ENCODE data around the gene METTL8. TPM values are rescaled to one million over a fixed set of nuclear protein-coding genes. Genes with fewer than 3 reads are reported as not detected.

The METTL8 gene
- total RNA-seq, 1 donor from 2014 or later: 16.5 TPM

GRCh38 chr2:171316220-171316619 lies 117.6 kb downstream of the METTL8 start:
- intact Hi-C loops (cut with micrococcal nuclease): loop anchor here (5.0 to 10.0 kb wide), 2 partner anchors 71 to 154 kb away; partner anchors contain the start of gene TLK1

GRCh38 chr2:171315781-171316180 lies 118.0 kb downstream of the METTL8 start:
- intact Hi-C loops (cut with micrococcal nuclease): loop anchor here (5.0 to 10.0 kb wide), 2 partner anchors 71 to 153 kb away; partner anchors contain the start of gene TLK1

GRCh38 chr2:171312182-171312581 lies 121.6 kb downstream of the METTL8 start:
- intact Hi-C loops (cut with micrococcal nuclease): loop anchor here (10.0 kb wide), 1 partner anchor 67 kb away; no protein-coding TSS in a partner anchor

GRCh38 chr2:171311589-171311988 lies 122.2 kb downstream of the METTL8 start:
- intact Hi-C loops (cut with micrococcal nuclease): loop anchor here (10.0 kb wide), 1 partner anchor 67 kb away; no protein-coding TSS in a partner anchor

GRCh38 chr2:171310889-171311288 lies 122.9 kb downstream of the METTL8 start:
- intact Hi-C loops (cut with micrococcal nuclease): loop anchor here (10.0 kb wide), 1 partner anchor 66 kb away; no protein-coding TSS in a partner anchor

- intact Hi-C loops (cut with micrococcal nuclease): loop anchor here (10.0 kb wide), 1 partner anchor 65 kb away; no protein-coding TSS in a partner anchor
Measured at GRCh38 chr2:171309455-171310286, 124.1 kb downstream of the METTL8 start.

GRCh38 chr2:171308280-171309054 lies 125.3 kb downstream of the METTL8 start:
- intact Hi-C loops (cut with micrococcal nuclease): no loop called here

- intact Hi-C loops (cut with micrococcal nuclease): no loop called here
Measured at GRCh38 chr2:171307560-171307959, 126.2 kb downstream of the METTL8 start.

GRCh38 chr2:171297956-171298355 lies 135.8 kb downstream of the METTL8 start:
- intact Hi-C loops (cut with micrococcal nuclease): no loop called here

- intact Hi-C loops (cut with micrococcal nuclease): no loop called here
Measured at GRCh38 chr2:171294608-171295007, 139.2 kb downstream of the METTL8 start.

- intact Hi-C loops (cut with micrococcal nuclease): no loop called here
Measured at GRCh38 chr2:171293661-171294060, 140.1 kb downstream of the METTL8 start.

GRCh38 chr2:171289991-171290390 lies 143.8 kb downstream of the METTL8 start:
- intact Hi-C loops (cut with micrococcal nuclease): no loop called here

GRCh38 chr2:171289316-171289715 lies 144.5 kb downstream of the METTL8 start:
- intact Hi-C loops (cut with micrococcal nuclease): no loop called here

- intact Hi-C loops (cut with micrococcal nuclease): no loop called here
Measured at GRCh38 chr2:171287611-171288010, 146.2 kb downstream of the METTL8 start.

- intact Hi-C loops (cut with micrococcal nuclease): no loop called here
Measured at GRCh38 chr2:171287036-171287571, 146.7 kb downstream of the METTL8 start.

GRCh38 chr2:171281110-171281509 lies 152.7 kb downstream of the METTL8 start:
- intact Hi-C loops (cut with micrococcal nuclease): no loop called here

- intact Hi-C loops (cut with micrococcal nuclease): no loop called here
Measured at GRCh38 chr2:171279983-171280790, 153.6 kb downstream of the METTL8 start.

GRCh38 chr2:171274757-171275156 lies 159.0 kb downstream of the METTL8 start:
- intact Hi-C loops (cut with micrococcal nuclease): no loop called here

GRCh38 chr2:171271971-171272436 lies 161.8 kb downstream of the METTL8 start:
- intact Hi-C loops (cut with micrococcal nuclease): no loop called here

- intact Hi-C loops (cut with micrococcal nuclease): no loop called here
Measured at GRCh38 chr2:171271386-171271785, 162.4 kb downstream of the METTL8 start.
